Germinal center (tissue), 1 donor: Measurements from ENCODE around the gene NLE1.
"Not testable (repeated sequence)": the region's sequence is repeated elsewhere in the genome, so short reads cannot be mapped to it uniquely, and the experiment has no call there.

Source experiments
- DNase-seq: peaks from one replicate; pipeline ENCODE4 v3.0.0; 2012; ENCODE audit warnings: mixed read lengths, low spot score

The NLE1 gene

GRCh38 chr17:35129154-35129972 lies 12.7 kb downstream of the NLE1 start:
- DNase-seq: no peak

- DNase-seq: no peak
Measured at GRCh38 chr17:35127751-35128514, 14.2 kb downstream of the NLE1 start.

GRCh38 chr17:35121315-35121714 lies 20.8 kb downstream of the NLE1 start, which contains the start of gene FNDC8:
TSS of gene FNDC8 (plus strand) at chr17:35121615. CDS start at chr17:35121694, 79 bp downstream.
- DNase-seq: no peak

DNA sequence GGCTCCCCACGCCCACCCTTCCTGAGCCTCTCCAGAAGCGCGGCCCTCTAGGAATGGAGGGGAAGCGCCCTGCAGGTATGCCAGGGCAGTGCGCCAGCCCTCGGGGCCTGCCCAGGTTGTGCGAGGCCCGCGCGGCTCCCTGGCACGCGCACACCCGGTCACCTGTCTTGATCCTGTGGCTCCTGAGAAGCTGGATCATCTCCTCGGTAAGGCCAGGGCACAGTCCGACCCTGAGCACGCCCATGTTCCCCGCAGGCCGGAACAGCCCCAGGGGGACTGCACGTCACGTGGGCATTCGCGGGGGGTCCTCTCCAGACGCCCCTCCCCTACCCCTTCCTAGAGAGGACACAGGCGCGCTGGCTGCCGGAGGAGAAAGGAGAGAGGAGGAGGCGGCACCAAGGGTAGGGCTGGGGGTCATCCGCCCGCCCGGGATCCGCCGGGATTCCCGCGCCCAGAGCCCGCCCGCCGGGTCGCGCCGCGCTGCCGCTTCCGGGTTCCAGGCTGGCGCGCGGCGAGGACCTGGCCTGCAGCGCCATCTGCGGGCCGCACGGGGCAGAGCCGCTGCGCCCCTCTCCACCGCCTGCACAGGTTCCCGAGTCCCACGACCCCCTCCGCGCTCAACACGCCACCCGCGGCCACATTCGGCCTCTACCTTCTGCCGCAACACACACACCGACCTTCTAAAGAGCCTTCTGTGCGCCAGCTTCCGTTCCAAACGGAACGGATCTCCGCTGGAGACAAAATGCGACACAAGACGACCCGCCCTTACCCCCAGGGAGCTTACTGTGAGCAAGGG lies 22.5 kb downstream of the NLE1 start, which contains the start of gene RAD51D:
Gene RAD51D (minus strand): TSS at position 491 of the 796 bp plus-strand sequence. CDS start 247 bp downstream, at position 244.
- DNase-seq: peak; percentile 90

DNA sequence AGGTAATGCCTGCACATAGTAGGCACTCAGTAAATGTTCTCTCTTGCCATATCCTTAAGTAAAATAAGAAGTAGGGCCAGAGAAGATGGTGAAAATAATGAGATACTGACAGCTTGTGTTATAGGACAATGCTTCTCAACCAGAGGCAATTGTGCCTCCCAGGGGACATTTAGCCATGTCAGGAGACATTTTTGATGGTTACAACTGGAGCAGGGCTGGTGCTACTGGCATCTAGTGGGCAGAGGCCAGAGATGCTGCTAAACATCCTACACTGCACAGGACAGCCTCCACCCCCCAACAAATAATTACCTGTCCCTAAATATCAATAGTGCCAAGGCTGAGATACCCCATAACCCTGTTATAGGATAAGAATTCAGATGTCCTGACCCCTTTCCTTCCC lies 24.1 kb downstream of the NLE1 start:
- DNase-seq: no peak

DNA sequence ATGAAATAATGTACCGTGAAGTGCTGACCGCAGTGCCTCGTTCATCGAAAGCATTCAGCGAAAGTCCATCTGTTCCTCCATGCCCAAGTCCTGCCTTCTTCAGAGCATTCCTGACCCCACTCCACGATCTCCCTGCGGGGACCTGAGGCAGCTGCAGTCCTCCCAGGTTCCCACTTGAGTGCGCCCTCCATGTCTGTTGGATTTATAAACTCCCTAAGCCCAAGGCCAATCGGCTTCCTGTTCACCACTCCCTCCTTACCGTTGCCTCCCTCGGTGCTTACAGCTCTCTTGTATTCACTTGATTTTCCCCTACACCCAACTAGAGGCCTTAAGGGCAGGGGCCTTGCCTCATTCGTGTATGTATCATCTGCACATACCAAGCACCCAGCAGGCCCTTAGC lies 25.3 kb downstream of the NLE1 start:
- DNase-seq: no peak

DNA sequence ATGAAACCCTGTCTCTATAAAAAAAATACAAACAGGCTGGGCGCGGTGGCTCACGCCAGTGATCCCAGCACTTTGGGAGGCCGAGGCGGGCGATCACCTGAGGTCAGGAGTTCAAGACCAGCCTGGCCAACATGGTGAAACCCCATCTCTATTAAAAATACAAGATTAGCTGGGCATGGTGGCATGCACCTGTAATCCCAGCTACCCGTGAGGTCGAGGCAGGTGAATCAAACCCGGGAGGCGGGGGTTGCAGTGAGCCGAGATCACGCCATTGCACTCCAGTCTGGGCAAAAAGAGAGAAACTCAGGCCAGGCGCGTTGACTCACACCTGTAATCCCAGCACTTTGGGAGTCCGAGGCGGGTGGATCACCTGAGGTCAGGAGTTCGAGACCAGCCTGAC lies 31.3 kb downstream of the NLE1 start:
- not testable (repeated sequence) for DNase-seq

DNA sequence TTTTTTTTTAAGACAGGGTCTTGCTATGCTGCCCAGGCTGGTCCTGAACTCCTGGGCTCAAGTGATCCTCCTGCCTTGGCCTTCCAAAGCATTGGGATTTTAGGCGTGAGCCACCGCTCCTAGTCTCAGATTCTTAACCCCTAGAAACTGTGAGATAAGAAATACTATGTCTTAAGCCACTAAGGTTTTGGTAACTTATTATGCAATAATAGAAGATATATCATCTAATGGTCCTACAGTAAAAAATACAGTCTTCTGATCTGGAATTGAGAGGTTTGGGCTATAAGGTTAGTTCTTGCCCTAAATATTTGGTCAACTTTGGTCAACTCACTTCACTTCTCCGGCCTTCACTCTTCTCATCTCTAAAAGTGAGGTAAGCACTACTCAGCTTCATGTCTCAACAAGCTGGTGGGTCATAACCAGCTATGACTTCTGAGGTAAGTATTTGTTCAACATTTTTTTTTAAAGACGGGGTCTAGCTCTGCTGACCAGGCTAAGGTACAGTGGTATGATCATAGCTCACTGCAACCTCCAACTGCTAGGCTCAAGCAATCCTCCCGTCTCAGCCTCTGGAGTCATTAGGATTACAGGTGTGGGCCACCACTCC lies 37.2 kb downstream of the NLE1 start:
- DNase-seq: no peak

DNA sequence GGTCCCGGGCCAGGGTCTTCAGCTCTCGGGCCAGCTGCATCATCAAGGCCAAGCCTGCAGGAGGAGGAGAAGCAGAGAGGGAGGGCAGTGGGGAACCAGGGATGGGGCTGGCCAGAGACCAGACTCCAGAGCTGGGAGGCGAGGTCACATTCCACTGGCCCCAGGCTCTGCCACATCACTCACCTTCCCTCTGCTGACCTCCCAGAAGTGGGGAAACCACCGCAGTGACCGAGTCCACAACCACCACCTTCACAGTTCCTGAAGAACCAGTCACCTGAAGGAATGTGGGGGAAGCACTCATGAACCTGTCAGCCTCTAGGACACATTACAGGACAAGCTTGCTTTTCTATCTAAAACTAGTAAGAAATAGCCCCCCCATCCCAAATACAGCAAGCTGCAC lies 38.8 kb downstream of the NLE1 start:
- no peak for DNase-seq

DNA sequence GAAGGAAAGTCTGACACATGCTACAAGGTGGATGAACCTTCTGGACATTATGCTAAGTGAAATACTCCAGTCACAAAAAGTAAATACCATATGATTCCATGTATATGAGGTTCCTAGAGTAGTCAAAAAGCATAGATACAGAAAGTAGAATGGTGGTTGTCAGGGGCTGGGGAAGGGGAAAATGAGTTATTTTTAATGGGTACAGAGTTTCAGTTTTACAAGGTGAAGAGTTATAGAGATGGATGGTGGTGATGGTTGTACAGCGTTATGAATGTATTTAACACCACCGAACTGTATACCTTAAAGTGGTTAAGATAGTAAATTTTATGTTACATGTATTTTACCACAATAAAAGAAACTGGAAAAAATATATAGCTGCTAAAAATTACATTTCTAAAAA lies 40.4 kb downstream of the NLE1 start:
- no peak for DNase-seq

- DNase-seq: no peak
Measured at GRCh38 chr17:35101036-35101435, 41.1 kb downstream of the NLE1 start.

GRCh38 chr17:35099908-35100307 lies 42.2 kb downstream of the NLE1 start:
- no peak for DNase-seq

DNA sequence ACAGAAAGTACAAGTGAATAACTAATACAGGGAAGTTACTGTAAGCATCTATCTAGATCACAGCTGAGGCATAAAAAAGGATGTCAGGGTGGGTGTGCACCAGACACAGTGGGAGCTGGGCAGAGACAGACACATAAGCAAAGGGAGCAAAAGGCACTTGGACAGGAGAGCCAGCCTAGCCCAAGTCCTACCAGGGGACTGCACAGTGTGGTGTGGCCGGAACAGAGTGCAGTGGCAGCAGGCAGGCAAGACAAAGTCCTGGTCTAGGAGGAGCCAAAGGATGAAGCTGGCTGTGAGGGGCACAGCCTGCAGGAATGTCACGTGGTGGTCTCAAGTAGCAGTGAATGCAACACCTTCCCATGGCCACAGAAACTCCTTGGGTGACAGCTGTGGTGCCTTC lies 44.3 kb downstream of the NLE1 start:
- DNase-seq: no peak

DNA sequence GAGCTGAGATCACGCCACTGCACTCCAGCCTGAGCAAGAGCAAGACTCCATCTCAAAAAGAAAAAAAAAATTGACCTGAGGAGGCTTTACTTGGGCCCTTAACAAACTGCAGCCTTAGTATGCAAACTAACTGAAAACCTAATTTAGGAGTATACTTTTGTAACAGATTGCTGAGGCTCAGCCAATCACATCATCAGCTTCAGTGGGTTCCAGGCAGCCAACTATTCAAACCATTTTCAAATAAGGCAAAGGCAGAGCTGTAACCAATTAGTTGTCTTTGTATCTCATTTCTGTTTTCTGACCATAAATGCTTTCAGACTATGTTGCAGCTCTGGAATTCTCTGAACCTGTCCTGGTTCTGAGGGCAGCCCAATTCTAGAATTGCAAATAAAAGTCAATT lies 46.4 kb downstream of the NLE1 start:
- no peak for DNase-seq

GRCh38 chr17:35094902-35095301 lies 47.2 kb downstream of the NLE1 start:
- no peak for DNase-seq

DNA sequence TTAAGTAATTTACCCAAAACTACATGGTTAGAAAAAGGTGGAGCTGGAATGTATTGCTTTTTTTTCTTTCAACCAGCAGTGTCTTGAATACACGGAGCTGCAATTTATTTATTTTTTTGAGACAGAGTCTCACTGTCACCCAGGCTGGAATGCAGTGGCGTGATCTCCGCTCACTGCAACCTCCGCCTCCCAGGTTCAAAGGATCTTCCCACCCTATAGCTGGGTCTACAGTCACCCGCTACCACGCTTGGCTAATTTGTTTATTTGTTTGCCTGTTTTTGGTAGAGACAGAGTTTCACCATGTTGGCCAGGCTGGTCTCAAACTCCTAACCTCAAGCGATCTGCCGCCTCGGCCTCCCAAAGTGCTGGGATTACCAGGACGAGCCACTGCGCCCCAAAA lies 51.4 kb downstream of the NLE1 start:
- not testable (repeated sequence) for DNase-seq

DNA sequence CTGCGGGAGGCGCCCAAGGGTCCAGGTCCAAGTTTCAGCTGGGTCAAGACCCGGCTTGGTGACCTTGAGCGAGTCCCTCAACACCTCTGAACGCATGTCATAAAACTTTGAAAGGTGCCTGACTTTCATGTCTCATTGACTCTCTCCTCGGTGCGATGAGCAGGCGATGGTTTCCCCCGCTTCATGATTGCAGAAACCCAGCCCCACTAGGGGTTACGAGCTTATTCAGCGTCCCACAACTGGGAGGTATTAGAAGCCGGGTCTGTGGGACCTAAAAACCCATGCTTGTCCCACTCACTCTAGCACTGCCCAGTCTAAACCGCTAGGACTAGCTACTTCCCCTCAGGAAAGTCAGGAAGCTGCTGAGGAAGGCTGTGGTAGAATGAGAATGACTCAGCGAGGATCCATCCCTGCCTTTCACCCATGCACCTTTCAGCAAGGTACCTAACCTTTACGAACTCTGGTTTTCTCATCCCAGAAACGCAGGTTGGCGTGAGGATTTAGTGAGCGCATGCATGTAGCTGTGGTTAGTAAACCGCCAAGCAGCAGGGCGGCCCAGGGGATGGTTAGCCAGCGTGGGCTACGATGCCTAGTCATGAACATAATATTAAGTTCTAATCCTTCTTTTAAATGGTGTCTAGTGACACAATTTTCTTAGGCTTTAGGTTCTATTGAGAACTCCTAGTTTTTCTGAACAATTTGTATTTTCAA lies 52.4 kb downstream of the NLE1 start:
- peak; percentile 29 for DNase-seq

DNA sequence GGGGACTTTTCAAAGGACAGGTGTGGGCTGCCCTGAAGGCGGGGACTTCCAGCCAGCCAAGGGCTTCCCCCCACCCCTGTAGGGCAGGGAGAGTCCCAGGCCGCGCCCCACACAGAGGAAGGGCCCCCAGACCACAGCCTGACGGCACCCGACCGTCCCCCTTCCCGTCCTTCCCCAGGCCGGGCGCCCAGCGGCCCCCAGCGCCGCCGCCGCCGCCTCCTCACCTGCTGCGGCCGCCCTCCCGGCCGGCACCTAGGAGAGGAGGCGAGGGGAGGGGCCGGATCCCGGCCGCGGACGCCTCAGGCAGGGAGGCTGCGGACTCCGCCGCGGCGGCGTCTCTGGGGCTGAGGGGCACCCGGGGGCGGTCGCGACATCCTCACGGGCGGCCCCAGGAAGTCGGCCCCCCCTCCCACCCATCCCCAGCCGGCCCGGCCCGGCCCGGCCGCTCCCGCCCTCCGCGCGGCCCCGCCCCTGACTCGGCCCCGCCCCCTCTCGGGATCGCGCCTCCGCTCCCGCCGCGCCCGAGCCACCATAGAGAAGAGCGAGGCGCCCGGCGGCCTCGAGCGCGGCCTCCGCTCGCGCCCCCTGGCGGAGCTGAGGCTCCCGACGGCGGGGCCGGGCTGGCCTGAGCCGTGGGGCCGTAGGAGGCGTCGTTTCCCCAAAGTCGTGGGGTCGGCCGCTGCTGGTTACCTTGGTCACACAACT lies 53.1 kb downstream of the NLE1 start:
- DNase-seq: peak; percentile 90

- no peak for DNase-seq
Measured at GRCh38 chr17:35088356-35088880, 53.7 kb downstream of the NLE1 start.

DNA sequence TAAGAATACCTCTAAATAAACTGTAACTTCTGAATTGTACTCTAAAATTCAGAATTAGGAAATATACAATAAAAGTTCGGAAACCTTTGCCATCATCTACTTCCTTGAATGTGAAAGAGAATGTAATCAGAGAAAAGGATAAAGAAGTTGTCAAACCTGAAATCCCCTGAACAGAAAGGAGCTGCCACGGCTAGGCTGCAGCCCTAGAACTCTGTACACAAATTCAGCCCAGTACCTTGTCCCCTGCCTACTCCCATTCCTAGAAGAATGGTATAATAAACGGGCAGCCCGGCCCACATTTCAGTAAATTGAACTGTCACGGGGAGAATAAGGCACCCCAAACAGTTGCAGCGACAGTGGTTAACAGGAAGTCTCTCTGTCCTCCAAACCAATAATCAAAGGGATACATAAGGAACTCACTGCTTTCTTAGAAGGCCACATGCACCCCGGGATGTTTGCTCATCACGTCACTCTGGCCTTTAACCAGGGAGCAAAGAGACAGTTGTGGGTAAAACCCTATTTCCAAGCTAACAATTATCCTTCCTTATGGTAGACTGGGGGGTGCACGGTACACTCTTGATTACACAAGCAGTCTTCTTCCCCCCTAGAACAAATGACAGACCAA lies 54.3 kb downstream of the NLE1 start:
- no peak for DNase-seq
